ENCODE measurements around the gene TRAFD1. TPM values are rescaled to one million over a fixed set of nuclear protein-coding genes. Genes with fewer than 3 reads are reported as not detected.
A peak's percentile ranks its signal among the peaks of the same experiment; 100 is the strongest.

Gene TRAFD1
- total RNA-seq, 4 donors from 2014 or later, result 24.7 to 32.9 (median 27.4) TPM

- peaks cover 0 to 54% (median 18%) of the 10 kb centered on the region in 4 donors for H3K4me1 ChIP-seq
- H3K36me3 ChIP-seq, result peaks cover 0 to 74% (median 9%) of the 10 kb centered on the region in 3 donors
- TF ChIP-seq CTCF (IDR thresholded peaks at IDR 0.05) (no peak), EP300 (IDR thresholded peaks at IDR 0.05) (no peak), POLR2A (IDR thresholded peaks at IDR 0.05) (no peak)
- whole genome bisulfite sequencing, 2 donors, result 91 to 92% methylated on average over 9 of the region's 9 CpGs
- no peak for DNase-seq (ENCODE audit: low spot score in 2 of 2)
- H3K27ac ChIP-seq, result no peak overlapping the region
- H3K9me3 ChIP-seq, result no peaks in the 10 kb centered on the region
- H3K27me3 ChIP-seq, result no peaks in the 10 kb centered on the region
- no peak overlapping the region for H3K4me3 ChIP-seq
Measured at GRCh38 chr12:112188130-112188830, 62.9 kb downstream of the TRAFD1 start.

GRCh38 chr12:112190231-112191025, 65.1 kb downstream of the TRAFD1 start:
- DNase-seq (ENCODE audit: low spot score in 2 of 2), result no peak
- WGBS, 2 donors, result 92 to 100% methylated on average over 4 to 5 of the region's 5 CpGs
- Histone ChIP-seq H3K9me3 (no peaks in the 10 kb centered on the region), H3K27me3 (no peaks in the 10 kb centered on the region), H3K4me1 (peaks cover 0 to 34% (median 9%) of the 10 kb centered on the region in 4 donors), H3K36me3 (peaks cover 0 to 75% (median 12%) of the 10 kb centered on the region in 3 donors), H3K4me3 (no peak overlapping the region), H3K27ac (peak overlapping the region in 3 of 4 donors; percentile 52 to 71 (median 66))
- TF ChIP-seq CTCF (IDR thresholded peaks at IDR 0.05) (no peak), EP300 (IDR thresholded peaks at IDR 0.05) (no peak), POLR2A (IDR thresholded peaks at IDR 0.05) (no peak)

- no peak for DNase-seq (ENCODE audit: low spot score in 2 of 2)
- TF ChIP-seq EP300 (IDR thresholded peaks at IDR 0.05) (no peak), POLR2A (IDR thresholded peaks at IDR 0.05) (no peak), CTCF (IDR thresholded peaks at IDR 0.05) (no peak)
- 60 to 91% methylated on average over 2 of the region's 2 CpGs for WGBS, 2 donors
- H3K9me3 ChIP-seq, result no peaks in the 10 kb centered on the region
- H3K27me3 ChIP-seq, result no peaks in the 10 kb centered on the region
- no peak overlapping the region for H3K4me3 ChIP-seq
- peaks cover 0 to 26% (median 9%) of the 10 kb centered on the region in 4 donors for H3K4me1 ChIP-seq
- H3K36me3 ChIP-seq, result peaks cover 0 to 82% (median 12%) of the 10 kb centered on the region in 3 donors
- H3K27ac ChIP-seq, result peak overlapping the region in 3 of 4 donors; percentile 52 to 71 (median 66)
Measured at GRCh38 chr12:112191201-112191600, 65.8 kb downstream of the TRAFD1 start.

- Histone ChIP-seq H3K36me3 (peaks cover 0 to 86% (median 12%) of the 10 kb centered on the region in 3 donors), H3K27me3 (no peaks in the 10 kb centered on the region), H3K27ac (peak overlapping the region; percentile 1 to 71 (median 59)), H3K9me3 (no peaks in the 10 kb centered on the region), H3K4me1 (peaks cover 0 to 21% (median 9%) of the 10 kb centered on the region in 4 donors), H3K4me3 (no peak overlapping the region)
- 37 to 44% methylated on average over 4 of the region's 4 CpGs for WGBS, 2 donors
- no peak for DNase-seq (ENCODE audit: low spot score in 2 of 2)
- no peak for TF ChIP-seq POLR2A (IDR thresholded peaks at IDR 0.05)
- peak in 1 of 2 donors; percentile 43 for TF ChIP-seq EP300 (IDR thresholded peaks at IDR 0.05)
Measured at GRCh38 chr12:112191840-112192321, 66.5 kb downstream of the TRAFD1 start.

GRCh38 chr12:112192475-112192874, 67.1 kb downstream of the TRAFD1 start:
- TF ChIP-seq EP300 (IDR thresholded peaks at IDR 0.05) (no peak), POLR2A (IDR thresholded peaks at IDR 0.05) (no peak), CTCF (IDR thresholded peaks at IDR 0.05) (no peak)
- Histone ChIP-seq H3K36me3 (peaks cover 0 to 88% (median 12%) of the 10 kb centered on the region in 3 donors), H3K9me3 (no peaks in the 10 kb centered on the region), H3K4me3 (no peak overlapping the region), H3K4me1 (peaks cover 0 to 21% (median 9%) of the 10 kb centered on the region in 4 donors), H3K27ac (peak overlapping the region; percentile 1 to 71 (median 59)), H3K27me3 (no peaks in the 10 kb centered on the region)
- no peak for DNase-seq (ENCODE audit: low spot score in 2 of 2)
- 91 to 93% methylated on average over 7 to 13 of the region's 13 CpGs for WGBS, 2 donors
